ENCODE results near the gene ZNF497.
"Not testable (repeated sequence)": the region's sequence is repeated elsewhere in the genome, so short reads cannot be mapped to it uniquely, and the experiment has no call there.

DNA sequence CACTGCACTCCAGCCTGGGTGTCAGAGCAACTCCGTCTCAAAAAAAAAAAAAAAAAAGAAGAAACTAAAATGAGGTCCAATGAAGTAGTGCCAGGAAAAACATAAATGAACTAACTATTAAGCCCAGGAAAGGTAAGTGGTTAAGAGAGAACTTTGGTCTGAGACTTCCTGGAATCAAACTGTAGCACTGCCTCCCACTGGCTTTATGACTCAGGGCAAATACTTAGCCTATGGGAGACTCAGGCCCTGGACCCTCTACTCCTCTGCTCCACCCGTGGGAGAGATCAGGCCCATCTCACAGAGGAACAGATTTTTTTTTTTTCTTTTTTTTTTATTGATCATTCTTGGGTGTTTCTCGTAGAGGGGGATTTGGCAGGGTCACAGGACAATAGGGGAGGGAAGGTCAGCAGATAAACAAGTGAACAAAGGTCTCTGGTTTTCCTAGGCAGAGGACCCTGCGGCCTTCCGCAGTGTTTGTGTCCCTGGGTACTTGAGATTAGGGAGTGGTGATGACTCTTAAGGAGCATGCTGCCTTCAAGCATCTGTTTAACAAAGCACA is 41.4 kb upstream of the ZNF497 start:
- TF ChIP-seq, protein P1, sequence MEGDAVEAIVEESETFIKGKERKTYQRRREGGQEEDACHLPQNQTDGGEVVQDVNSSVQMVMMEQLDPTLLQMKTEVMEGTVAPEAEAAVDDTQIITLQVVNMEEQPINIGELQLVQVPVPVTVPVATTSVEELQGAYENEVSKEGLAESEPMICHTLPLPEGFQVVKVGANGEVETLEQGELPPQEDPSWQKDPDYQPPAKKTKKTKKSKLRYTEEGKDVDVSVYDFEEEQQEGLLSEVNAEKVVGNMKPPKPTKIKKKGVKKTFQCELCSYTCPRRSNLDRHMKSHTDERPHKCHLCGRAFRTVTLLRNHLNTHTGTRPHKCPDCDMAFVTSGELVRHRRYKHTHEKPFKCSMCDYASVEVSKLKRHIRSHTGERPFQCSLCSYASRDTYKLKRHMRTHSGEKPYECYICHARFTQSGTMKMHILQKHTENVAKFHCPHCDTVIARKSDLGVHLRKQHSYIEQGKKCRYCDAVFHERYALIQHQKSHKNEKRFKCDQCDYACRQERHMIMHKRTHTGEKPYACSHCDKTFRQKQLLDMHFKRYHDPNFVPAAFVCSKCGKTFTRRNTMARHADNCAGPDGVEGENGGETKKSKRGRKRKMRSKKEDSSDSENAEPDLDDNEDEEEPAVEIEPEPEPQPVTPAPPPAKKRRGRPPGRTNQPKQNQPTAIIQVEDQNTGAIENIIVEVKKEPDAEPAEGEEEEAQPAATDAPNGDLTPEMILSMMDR (IDR thresholded peaks at IDR 0.05): not testable (repeated sequence)
- not testable (repeated sequence) for TF ChIP-seq POLR2A (IDR thresholded peaks at IDR 0.05)

All from right lobe of liver (tissue), 4 donors.